SH-SY5Y (cell line): Measurements from ENCODE around the gene HDAC9.

ENCODE experiments used
- GATA2 ChIP-seq: IDR thresholded peaks from 2 replicates; pipeline ENCODE4 v1.6.1; 2011; ENCODE audit warnings: mild to moderate bottlenecking, low read depth, low read length
- GATA3 ChIP-seq: IDR thresholded peaks from 2 replicates; pipeline ENCODE4 v1.6.1; 2011; ENCODE audit warnings: low read depth, mild to moderate bottlenecking, low read length, moderate library complexity

GRCh38 chr7:18864967-18865366 is 369.4 kb downstream of the HDAC9 start:
- TF ChIP-seq GATA3 = no peak
- TF ChIP-seq GATA2 = no peak
